Neural progenitor cell (in vitro differentiated cells): ENCODE data around the gene MARCHF4.

Experiments used
- CTCF ChIP-seq: fragments of 200-600 bp; sonication (generic); IDR thresholded peaks from 2 replicates; pipeline ENCODE4 v1.5.1; 2017; ENCODE audit warnings: antibody characterized with exemption, mild to moderate bottlenecking
- EZH2 ChIP-seq: fragments of 200-600 bp; sonication (generic); IDR thresholded peaks from 2 replicates; pipeline ENCODE4 v1.6.1; 2017; ENCODE audit warnings: antibody characterized with exemption, mild to moderate bottlenecking, moderate library complexity

GRCh38 chr2:216351172-216351925 lies 20.9 kb downstream of the MARCHF4 start:
- TF ChIP-seq CTCF (no peak), EZH2 (no peak)
